Embryonic facial prominence (tissue), 1 donor: Measurements from ENCODE around the gene LHX3.
"Not testable (repeated sequence)": the region's sequence is repeated elsewhere in the genome, so short reads cannot be mapped to it uniquely, and the experiment has no call there.

Source experiments
- DNase-seq: peaks from one replicate; pipeline ENCODE4 v3.0.0-alpha.2; 2016; ENCODE audit errors: extremely low spot score

Gene LHX3

GRCh38 chr9:136153381-136154065 is 51.4 kb downstream of the LHX3 start:
- no peak for DNase-seq

- DNase-seq, result no peak
These were observed 52.0 kb downstream of the LHX3 start for GRCh38 chr9:136152931-136153330.

- no peak for DNase-seq
These were observed 52.4 kb downstream of the LHX3 start for GRCh38 chr9:136152543-136152866.

- no peak for DNase-seq
These were observed 52.9 kb downstream of the LHX3 start for GRCh38 chr9:136151848-136152542.

- no peak for DNase-seq
These were observed 53.6 kb downstream of the LHX3 start for GRCh38 chr9:136151214-136151804.

GRCh38 chr9:136150664-136151213 is 54.2 kb downstream of the LHX3 start:
- DNase-seq, result not testable (repeated sequence)

GRCh38 chr9:136149853-136150252 is 55.1 kb downstream of the LHX3 start:
- DNase-seq, result no peak

- DNase-seq, result no peak
These were observed 55.6 kb downstream of the LHX3 start for GRCh38 chr9:136149337-136149736.

- DNase-seq, result no peak
These were observed 56.2 kb downstream of the LHX3 start for GRCh38 chr9:136148766-136149165.

- DNase-seq, result no peak
These were observed 56.8 kb downstream of the LHX3 start for GRCh38 chr9:136147890-136148714.

GRCh38 chr9:136147038-136147889 is 57.7 kb downstream of the LHX3 start:
- DNase-seq, result no peak
